ENCODE data around the gene PTPN14. TPM values are rescaled to one million over a fixed set of nuclear protein-coding genes. Genes with fewer than 3 reads are reported as not detected.

Gene PTPN14
- total RNA-seq, 4 donors from 2014 or later, result 59.4 to 118 (median 66.1) TPM

GRCh38 chr1:214393086-214393485 is 158.3 kb downstream of the PTPN14 start:
- TF ChIP-seq POLR2A (IDR thresholded peaks at IDR 0.05), result no peak
- TF ChIP-seq CTCF (IDR thresholded peaks at IDR 0.05), result no peak
- 90 to 94% methylated on average over 12 of the region's 12 CpGs for WGBS, 2 donors
- no peak overlapping the region for H3K4me3 ChIP-seq (ENCODE audit: low read depth, poor library complexity, severe bottlenecking)
- DNase-seq (ENCODE audit: low spot score in 2 of 2), result no peak
- intact Hi-C loops (cut with DNase I; ENCODE audit: low total_unique reads), result no loop called here

GRCh38 chr1:214391873-214392645 is 159.3 kb downstream of the PTPN14 start:
- intact Hi-C loops (cut with DNase I; ENCODE audit: low total_unique reads), result no loop called here
- 82 to 85% methylated on average over 12 of the region's 12 CpGs for WGBS, 2 donors
- no peak for DNase-seq (ENCODE audit: low spot score in 2 of 2)
- no peak overlapping the region for H3K4me3 ChIP-seq (ENCODE audit: low read depth, poor library complexity, severe bottlenecking)
- TF ChIP-seq POLR2A (IDR thresholded peaks at IDR 0.05) (no peak), CTCF (IDR thresholded peaks at IDR 0.05) (no peak)

- no peak for DNase-seq (ENCODE audit: low spot score in 2 of 2)
- intact Hi-C loops (cut with DNase I; ENCODE audit: low total_unique reads), result no loop called here
- no peak overlapping the region for H3K4me3 ChIP-seq (ENCODE audit: low read depth, poor library complexity, severe bottlenecking)
- TF ChIP-seq POLR2A (IDR thresholded peaks at IDR 0.05) (no peak), CTCF (IDR thresholded peaks at IDR 0.05) (no peak)
- WGBS, 2 donors, result 76 to 84% methylated on average over 4 of the region's 4 CpGs
These were observed 161.7 kb downstream of the PTPN14 start for GRCh38 chr1:214389734-214390133.

GRCh38 chr1:214386747-214387146 is 164.7 kb downstream of the PTPN14 start:
- WGBS, 2 donors, result 67 to 85% methylated on average over 14 of the region's 14 CpGs
- no peak overlapping the region for H3K4me3 ChIP-seq (ENCODE audit: low read depth, poor library complexity, severe bottlenecking)
- TF ChIP-seq POLR2A (IDR thresholded peaks at IDR 0.05) (no peak), CTCF (IDR thresholded peaks at IDR 0.05) (no peak)
- intact Hi-C loops (cut with DNase I; ENCODE audit: low total_unique reads), result no loop called here
- no peak for DNase-seq (ENCODE audit: low spot score in 2 of 2)

GRCh38 chr1:214386333-214386732 is 165.1 kb downstream of the PTPN14 start:
- intact Hi-C loops (cut with DNase I; ENCODE audit: low total_unique reads), result no loop called here
- no peak for DNase-seq (ENCODE audit: low spot score in 2 of 2)
- WGBS, 2 donors, result 85 to 89% methylated on average over 7 of the region's 7 CpGs
- H3K4me3 ChIP-seq (ENCODE audit: low read depth, poor library complexity, severe bottlenecking), result no peak overlapping the region
- no peak for TF ChIP-seq CTCF (IDR thresholded peaks at IDR 0.05)
- TF ChIP-seq POLR2A (IDR thresholded peaks at IDR 0.05), result no peak

- H3K4me3 ChIP-seq (ENCODE audit: low read depth, poor library complexity, severe bottlenecking), result no peak overlapping the region
- TF ChIP-seq POLR2A (IDR thresholded peaks at IDR 0.05) (no peak), CTCF (IDR thresholded peaks at IDR 0.05) (no peak)
- intact Hi-C loops (cut with DNase I; ENCODE audit: low total_unique reads), result no loop called here
- WGBS, 2 donors, result 88 to 93% methylated on average over 1 of the region's 1 CpG
- DNase-seq (ENCODE audit: low spot score in 2 of 2), result no peak
These were observed 166.0 kb downstream of the PTPN14 start for GRCh38 chr1:214385428-214385827.

Data from lower leg skin (tissue), 4 donors.